ENCODE data around the gene LIMS2. TPM values are rescaled to one million over a fixed set of nuclear protein-coding genes. Genes with fewer than 3 reads are reported as not detected.

LIMS2 gene, protein sequence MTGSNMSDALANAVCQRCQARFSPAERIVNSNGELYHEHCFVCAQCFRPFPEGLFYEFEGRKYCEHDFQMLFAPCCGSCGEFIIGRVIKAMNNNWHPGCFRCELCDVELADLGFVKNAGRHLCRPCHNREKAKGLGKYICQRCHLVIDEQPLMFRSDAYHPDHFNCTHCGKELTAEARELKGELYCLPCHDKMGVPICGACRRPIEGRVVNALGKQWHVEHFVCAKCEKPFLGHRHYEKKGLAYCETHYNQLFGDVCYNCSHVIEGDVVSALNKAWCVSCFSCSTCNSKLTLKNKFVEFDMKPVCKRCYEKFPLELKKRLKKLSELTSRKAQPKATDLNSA
- total RNA-seq (2014; rRNA removed; shearing (Covaris generic)): 1.8 and 5.8 TPM in 2 replicates

DNA sequence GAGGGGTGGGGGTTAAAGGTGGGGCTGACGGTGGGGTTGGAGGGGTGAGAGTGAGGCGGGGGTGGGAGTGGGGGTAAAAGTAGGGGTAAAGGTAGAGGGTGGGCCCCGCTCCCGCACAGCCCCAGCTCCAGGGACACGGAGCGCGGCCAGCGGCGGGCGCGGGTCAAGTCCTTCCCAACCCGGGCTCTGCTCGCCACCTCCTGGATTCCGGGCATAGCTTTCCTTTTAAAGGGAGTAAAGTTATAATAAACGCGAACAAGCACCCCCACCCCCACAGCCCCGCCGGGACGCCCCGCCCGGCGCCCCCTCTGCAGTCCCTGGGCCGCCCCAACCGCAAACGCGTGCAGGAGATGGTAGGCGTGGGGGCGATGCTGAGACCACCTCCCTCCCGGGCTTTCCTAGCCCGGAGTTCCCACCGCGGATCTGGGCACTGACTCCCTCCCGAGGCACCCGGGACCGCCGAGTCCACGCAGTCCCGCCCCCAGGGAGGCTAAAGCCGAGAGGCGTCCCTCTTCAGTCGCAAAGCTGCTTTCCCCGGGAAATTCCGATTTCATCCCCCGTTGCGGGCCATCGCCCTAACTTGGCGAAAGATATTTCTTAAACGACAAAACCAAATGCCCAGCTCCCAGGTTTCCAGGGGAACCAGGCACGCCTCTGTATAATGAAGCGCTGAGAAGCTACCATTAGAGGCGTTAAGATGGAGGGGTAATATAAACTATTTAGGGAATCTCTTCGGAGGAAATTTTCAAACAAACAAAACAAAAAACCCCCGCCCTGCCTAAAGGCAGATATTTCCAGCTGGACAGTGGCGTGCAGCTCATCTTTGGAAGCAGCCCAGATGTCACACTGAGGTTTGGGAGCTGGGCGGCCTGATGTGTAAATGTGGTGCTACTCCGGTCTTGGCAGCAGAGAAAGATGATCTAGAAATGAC is at the start of gene LIMS2:
Gene LIMS2 (minus strand): TSS at position 200 of the 931 bp plus-strand sequence. CDS start 506 bp downstream, outside the sequence.
- DNase-seq (ENCODE audit: low spot score): no peak
- in situ Hi-C loops (cut with HindIII; ENCODE audit: low sequenced_read_pairs): no loop called here

DNA sequence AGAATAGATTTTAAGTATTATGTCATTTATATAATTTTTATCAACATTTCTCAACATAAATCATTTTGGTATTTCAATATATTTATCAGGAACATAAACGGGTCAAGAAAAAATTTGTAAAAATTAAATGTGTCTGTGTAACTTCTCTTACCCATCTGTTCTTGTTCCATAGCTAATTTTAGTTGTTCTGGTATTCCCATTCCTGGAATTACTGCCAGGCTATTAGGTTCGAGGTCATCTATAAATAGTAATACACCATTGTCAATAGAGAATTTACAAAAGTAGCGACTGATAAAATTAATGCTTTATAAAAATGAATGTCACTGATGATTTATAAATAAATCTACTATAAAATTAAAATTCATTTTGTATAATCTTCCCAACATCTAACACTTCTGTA is 47.5 kb upstream of the LIMS2 start:
- no peak for DNase-seq (ENCODE audit: low spot score)
- in situ Hi-C loops (cut with HindIII; ENCODE audit: low sequenced_read_pairs): no loop called here

DNA sequence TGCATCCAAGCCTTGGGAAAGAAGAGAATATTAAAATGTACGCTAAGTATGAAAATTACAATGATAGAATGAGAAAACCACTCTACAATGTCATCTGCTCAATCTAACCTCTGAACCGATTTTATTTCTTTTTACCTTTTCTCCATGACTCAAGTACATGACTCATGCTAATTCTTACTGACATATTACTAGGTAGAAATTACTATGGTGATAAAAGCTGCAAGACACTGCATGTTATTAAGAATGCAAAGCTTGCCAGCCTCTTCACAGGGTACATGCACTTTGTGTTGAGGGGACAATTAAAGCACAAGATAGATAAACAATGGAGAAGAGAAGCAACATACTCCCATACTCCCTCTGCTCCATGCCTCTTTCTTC is 46.6 kb upstream of the LIMS2 start:
- in situ Hi-C loops (cut with HindIII; ENCODE audit: low sequenced_read_pairs): no loop called here
- no peak for DNase-seq (ENCODE audit: low spot score)

DNA sequence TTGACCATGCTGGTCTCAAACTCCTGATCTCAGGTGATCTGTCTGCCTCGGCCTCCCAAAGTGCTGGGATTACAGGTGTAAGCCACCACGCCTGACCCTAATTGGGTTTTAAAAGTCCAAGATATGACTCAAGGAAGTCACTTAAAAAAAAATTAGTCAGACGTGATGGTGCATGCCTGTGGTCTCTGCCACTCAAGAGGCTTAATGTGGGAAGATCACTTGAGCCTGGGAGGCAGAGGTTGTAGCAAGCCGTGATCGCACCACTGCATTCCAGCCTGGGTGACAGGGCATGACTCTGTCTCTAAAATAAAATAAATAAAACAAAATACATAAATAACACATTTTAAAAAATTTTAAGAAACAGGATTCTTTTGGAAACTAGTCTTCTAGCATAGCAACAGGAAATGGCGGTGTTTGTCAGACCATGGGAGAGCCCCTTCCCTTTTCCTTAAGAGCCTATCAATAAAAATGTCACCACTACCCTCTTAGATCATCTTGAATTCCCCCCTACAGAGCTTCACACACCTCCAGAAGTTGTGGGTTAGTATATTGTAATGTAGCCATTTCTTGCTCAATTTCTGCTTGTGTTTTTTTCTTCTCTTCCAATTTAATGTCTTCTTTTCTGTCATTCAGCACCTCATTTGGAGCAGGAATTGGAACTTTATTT is 46.1 kb upstream of the LIMS2 start:
- DNase-seq (ENCODE audit: low spot score): no peak
- in situ Hi-C loops (cut with HindIII; ENCODE audit: low sequenced_read_pairs): no loop called here

DNA sequence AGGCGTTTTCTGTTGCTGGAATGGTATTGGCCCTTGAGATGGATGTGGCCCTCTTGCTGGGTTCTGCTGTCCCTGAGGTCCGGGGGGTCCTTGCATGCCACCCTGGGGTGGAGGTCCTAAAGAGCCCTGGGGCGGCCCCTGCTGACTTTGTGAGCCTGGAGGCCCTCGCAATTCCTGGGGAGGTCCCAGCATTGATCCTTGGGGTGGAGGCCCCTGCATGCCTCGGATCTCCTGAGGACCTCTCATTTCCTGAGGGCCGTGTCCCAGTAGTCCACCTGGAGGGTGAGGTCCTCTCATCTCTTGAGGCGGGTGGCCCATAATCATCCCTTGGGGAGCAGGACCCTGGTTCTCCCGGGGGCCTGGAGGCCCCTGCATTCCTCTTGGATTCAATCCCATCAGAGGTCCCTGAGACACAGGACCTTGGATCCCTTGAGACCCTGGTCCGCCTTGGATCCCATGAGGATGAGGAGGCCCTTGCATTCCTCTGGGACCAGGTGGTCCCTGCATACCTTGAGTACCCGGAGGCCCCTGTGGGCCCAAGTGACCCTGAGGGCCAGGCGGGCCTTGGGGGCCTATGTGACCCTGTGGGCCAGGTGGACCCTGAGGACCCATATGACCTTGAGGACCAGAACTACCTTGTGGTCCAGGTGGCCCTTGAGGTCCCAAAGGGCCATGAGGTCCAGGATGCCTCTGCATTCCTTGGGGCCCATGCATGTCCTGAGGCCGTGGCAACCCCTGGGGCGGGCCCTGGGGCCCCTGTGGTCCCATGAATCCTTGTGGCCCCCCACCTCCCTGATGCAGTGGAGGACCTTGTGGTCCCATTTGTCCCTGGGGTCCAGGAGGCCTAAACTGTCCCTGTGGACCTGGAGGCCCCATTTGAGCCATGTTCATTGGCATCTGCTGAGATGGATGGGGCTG is 44.2 kb upstream of the LIMS2 start:
- in situ Hi-C loops (cut with HindIII; ENCODE audit: low sequenced_read_pairs): no loop called here

DNA sequence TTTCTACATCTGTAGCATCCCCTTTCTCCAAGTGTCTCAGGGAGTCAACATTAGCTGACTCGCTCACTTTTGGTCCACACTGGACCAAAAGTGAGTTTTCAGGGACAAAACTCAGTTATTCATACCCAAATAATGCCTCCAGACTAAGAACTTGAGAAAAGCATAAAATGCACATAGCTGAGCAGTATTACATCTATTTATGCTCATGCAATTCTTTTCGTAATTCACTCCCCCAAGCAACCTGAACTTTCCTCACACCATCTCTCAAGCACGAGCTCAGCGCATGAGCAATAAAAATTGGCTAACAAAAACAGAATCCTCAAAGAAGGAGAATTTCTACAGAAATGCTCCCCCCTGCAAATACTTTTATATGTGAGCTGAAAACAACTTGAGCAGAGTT is 42.9 kb upstream of the LIMS2 start:
- in situ Hi-C loops (cut with HindIII; ENCODE audit: low sequenced_read_pairs): no loop called here
- DNase-seq (ENCODE audit: low spot score): no peak

More for the DNA sequence above, 44.2 kb upstream of the LIMS2 start:
- no peak for DNase-seq (ENCODE audit: low spot score)

DNA sequence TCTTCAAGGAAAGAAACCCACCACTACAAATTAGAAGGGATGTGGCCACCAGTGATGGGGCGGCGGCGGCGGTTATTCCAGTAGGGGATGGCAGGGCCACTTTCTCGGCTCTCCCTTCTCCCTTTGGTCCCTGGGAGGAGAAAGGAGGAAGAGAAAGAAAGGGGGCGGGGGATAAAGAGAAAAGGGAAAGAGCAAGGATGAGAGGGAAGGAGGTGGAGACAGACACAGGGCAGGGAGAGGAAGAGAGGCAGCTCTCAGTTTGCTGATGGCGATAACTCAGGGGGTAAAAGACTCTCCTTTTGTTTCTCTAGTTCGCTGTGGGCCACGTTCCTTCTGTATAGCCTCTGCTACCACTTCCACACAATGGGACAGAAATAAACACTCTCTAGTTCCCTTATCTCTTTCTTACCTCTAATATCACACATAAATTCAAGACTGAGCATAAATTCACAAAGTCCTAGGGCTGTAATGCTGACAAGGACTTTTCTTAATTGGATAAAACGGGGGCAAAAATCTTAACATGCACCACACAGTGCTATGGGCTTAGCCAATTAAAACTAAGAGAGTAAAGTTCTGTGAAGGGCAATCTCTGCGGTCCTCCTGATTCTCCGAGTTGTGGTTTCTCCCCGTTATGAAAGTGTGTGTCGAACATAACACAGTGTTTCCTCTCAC is 40.6 kb upstream of the LIMS2 start:
- in situ Hi-C loops (cut with HindIII; ENCODE audit: low sequenced_read_pairs): no loop called here
- no peak for DNase-seq (ENCODE audit: low spot score)

DNA sequence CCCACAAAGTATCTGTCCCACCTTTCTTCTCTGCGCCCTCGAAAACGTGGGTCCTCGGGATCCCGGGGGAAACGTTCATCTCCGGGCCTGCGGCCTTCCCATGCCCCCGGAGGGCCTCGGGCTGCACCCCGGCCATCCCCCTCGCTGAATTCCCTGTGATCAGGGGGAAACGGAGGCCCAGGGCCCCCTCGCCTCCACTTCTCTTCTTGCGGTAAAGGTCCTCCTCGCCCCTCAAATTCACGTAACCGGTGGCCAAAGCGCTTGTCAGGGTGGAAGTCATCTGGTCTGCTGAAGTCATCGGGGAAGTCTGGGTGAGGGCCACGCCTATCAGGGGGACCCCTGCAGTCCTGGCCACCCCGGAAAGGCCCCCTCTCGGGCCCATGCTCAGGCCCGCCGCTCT is 38.2 kb upstream of the LIMS2 start:
- in situ Hi-C loops (cut with HindIII; ENCODE audit: low sequenced_read_pairs): no loop called here

DNA sequence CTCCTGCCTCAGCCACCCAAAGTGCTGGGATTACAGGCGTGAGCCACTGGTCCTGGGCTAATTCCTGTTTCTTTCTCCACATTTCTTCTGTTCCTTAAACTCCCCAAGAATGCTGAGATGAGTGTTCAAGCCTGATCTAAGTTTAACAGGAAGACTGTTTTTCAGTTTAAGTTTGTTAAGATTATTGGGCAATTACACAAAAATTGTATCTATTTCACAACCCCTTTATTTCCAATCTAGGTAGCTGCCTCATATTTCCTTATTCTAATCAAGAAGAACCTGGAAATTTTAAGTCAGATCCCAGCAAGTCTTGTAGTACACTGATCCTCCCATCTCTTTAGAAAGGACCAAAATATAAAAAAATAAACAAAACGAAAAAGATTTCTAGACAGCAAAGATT is 37.7 kb upstream of the LIMS2 start:
- in situ Hi-C loops (cut with HindIII; ENCODE audit: low sequenced_read_pairs): no loop called here
- no peak for DNase-seq (ENCODE audit: low spot score)

More for the DNA sequence above, 38.2 kb upstream of the LIMS2 start:
- no peak for DNase-seq (ENCODE audit: low spot score)

DNA sequence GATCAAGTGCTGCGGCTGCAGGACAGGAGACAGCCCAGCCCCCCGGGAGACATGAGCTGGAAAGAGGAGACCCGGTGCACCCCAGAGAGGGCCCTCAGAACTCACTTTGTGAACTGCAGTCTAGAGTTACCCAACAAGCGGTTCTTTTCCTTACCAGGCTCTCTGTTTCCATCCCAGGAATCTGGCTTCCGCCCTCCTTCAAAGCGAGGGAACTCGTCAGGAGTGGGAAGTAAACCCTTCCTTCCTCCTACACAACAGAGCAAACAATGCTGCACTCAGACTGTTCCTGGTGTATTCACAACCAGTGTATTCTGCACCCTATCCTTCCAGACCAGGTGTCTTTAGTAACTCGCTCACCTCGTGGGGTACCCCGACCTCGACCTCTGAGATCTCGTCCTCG is 34.0 kb upstream of the LIMS2 start:
- no peak for DNase-seq (ENCODE audit: low spot score)
- in situ Hi-C loops (cut with HindIII; ENCODE audit: low sequenced_read_pairs): no loop called here

DNA sequence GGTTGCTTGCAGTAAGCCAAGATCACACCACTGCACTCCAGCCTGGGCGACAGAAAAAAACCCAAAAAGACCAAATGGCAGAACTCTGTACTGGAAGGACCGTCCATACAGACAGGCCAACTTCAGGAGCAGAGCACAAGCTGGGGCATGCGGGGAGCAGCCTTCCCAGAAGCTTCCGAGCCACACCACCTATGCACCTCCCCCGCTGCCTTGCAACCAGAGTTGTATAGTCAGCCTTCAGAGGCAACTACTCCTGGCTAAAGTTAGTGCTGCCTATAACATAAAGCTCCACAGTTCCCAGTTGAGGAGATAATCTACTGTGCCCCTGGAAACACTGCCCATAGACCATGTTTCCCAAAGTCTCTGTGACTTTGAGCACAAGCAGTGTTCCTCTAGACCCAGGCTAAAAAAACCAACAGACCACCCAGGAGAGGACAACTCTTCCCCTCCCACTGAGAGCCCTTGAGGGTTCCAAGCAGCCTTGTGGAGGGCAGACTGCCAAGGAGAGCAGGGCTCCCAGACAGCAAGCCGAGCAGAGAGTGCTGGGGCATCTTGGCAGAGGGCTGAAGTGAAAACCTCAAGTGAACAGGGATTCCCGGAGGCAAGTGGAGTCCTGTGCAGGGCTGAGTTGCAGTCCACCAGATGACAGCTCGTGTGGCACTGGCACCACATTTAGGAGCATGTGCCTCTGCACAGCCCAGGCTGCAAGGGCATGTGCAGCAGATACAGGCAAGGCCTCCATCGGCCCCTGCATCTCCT is 32.7 kb upstream of the LIMS2 start:
- in situ Hi-C loops (cut with HindIII; ENCODE audit: low sequenced_read_pairs): no loop called here
- peak; percentile 22 for DNase-seq (ENCODE audit: low spot score)

DNA sequence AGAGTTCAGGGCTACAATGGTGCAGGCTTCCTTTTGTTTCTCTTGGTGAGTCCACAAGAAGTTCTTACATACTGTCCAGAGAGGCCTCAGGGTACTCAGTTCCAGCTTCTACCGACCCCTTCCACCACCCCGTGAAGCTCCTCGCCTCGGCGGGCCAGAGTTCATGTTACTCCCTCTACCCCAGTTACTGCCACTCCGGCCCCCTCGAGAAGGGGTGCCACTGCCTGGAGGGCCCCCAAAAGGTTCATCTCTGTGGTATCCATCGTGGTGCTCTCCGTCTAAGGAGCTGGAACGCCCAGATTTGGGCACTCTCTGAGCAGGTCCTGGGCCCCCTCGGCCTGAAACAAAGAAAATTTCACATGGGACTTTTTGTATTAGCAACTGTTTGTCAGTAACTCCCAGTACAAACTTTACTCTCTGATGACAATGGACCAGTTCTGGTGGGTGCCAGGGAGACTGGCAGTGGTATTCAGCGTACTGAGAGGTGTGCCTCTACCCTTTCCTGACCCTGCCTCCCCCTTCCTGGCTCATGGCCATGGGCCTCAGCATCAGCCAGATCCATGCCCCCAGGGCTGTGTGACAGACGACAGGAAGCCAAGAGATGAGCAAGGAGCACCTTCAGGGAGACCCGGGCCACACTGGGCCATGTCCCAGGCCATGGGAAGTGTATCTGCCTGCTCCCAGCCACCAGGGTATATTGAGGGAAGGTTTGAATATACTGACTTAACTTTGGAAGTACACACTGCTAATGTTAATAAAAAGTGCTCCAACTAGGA is 31.1 kb upstream of the LIMS2 start:
- no peak for DNase-seq (ENCODE audit: low spot score)
- in situ Hi-C loops (cut with HindIII; ENCODE audit: low sequenced_read_pairs): no loop called here

DNA sequence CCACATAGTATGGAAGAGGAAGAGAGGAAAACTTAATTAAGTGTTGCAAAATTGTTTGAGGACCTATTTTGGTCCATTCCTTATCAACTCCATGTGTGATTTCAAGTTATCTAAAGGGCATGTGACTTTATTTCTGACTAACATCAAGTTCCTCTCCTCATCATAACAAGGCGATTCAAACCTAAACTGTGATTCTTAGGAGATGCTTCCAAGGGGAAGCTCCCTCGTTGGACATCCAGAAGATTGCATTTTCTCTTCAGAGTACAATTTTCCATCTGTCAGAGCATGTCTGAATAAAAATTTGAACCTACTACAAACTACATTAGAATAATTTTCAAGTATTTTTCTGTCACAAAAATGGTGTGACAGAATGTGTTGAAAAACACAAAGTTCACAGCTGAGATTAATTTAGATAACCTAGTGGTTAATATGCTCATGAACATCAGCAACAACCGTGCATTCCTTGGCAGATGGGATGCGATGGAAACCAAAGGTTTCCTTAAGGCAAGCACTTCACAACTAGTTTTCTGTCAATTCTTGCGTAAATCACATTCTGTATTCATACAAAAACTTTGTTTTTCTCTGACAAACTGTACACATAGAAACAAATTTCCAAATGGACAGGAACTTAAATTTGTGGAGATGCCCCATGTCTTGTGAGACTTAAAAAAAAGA is 30.2 kb upstream of the LIMS2 start:
- no peak for DNase-seq (ENCODE audit: low spot score)
- in situ Hi-C loops (cut with HindIII; ENCODE audit: low sequenced_read_pairs): no loop called here

DNA sequence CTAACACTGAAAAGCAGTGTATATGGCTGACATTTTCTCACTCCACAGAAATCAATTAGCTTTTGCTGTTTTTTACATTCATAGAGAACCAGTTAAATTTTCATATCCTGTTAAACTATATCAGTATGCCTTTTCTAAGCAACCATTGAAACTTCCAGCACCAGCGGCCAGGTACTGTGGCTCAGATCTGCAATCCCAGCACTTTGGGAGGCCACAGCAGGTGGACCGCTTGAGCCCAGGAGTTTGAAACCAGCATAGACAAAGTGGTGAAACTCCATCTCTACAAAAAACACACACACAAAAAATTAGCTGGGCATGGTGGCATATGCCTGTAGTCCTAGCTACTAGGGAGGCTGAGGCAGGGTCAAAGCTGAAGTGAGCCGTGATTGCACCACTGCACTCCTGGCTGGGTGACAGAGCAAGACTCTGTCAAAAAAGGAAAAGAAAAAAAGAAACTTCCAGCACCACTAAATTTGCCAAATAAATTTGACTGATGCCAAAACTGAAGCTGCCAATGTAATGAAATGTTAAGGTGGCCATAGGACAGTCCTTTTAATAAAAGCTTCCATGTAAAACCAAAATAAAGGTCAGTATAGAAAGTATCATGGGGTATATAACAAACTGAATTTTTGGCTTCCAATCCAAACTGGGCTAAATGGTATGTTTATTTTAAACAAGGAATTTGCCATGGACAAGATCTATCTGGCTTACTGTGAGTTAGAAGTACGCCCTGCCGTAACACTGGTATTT is 29.5 kb upstream of the LIMS2 start:
- in situ Hi-C loops (cut with HindIII; ENCODE audit: low sequenced_read_pairs): no loop called here
- no peak for DNase-seq (ENCODE audit: low spot score)

DNA sequence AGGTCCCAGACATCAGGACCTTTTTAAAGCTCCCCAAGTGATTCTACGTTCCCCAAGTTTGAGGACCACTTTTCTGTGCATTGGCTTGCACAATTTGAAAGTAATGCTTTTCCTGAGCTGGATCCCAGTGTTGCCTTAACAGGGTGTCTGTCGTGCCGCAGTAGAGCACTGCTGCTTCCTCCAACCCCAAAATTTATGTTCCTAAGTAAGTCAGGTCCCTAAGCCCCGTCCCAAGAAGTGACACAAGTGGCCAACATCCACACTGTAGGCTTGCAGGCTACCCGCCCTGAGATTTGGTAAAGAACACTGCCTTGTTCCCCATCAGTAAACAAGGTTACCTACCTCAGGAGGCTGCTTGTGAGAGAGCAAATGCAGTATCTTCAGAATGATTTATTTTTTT is 28.0 kb upstream of the LIMS2 start:
- in situ Hi-C loops (cut with HindIII; ENCODE audit: low sequenced_read_pairs): no loop called here
- DNase-seq (ENCODE audit: low spot score): no peak

Data from G401 (cell line).